HEK293 (cell line): Measurements from ENCODE around the gene GANAB.

Experiments
- CTCF ChIA-PET: fragments of 350-600 bp; formaldehyde crosslinking; extraction: SDS; loops from one replicate; lab custom pipeline; 2021; ENCODE audit warnings: antibody characterized with exemption; lab: Yijun Ruan, JAX
- POLR2A ChIA-PET: fragments of 300-600 bp; formaldehyde crosslinking; extraction: SDS; loops from one replicate; lab custom pipeline; 2020; ENCODE audit warnings: antibody characterized with exemption, inconsistent platforms; lab: Yijun Ruan, JAX
- H3K27ac ChIP-seq: fragments of 200-500 bp; sonication (Bioruptor generic); 2 replicates; pipeline ENCODE4 v1.5.1; 2014; ENCODE audit warnings: low read depth, low read length, control low read depth, inconsistent platforms; ENCODE audit errors: extremely low read depth
- H3K36me3 ChIP-seq, 2 experiments: fragments of 200-500 bp in 1 of 2; sonication (Bioruptor generic) in 1 of 2; 1 replicate in 1 of 2; 2 replicates in 1 of 2; pipeline ENCODE4 v1.5.1; 2014 to 2017; ENCODE audit warnings: inconsistent platforms in 2 of 2, low read length in 2 of 2; ENCODE audit not compliant: control insufficient read depth in 2 of 2, insufficient read depth in 1 of 2
- H3K4me1 ChIP-seq: fragments of 200-500 bp; sonication (Bioruptor generic); 2 replicates; pipeline ENCODE4 v1.5.1; 2014; ENCODE audit warnings: mild to moderate bottlenecking, low read length, inconsistent platforms; ENCODE audit not compliant: control insufficient read depth, insufficient read depth
- H3K4me3 ChIP-seq: 2 replicates; pipeline ENCODE4 v1.5.1; 2011; ENCODE audit warnings: low read depth, mild to moderate bottlenecking, control low read depth, low read length, moderate library complexity
- H3K9me3 ChIP-seq: fragments of 200-500 bp; sonication (Bioruptor generic); 2 replicates; pipeline ENCODE4 v1.5.1; 2014; ENCODE audit warnings: low read depth, low read length, inconsistent platforms; ENCODE audit not compliant: control insufficient read depth, insufficient read depth
- BCL6B ChIP-seq: fragments of 450-650 bp; formaldehyde crosslinking; IDR thresholded peaks from 2 replicates; pipeline ENCODE4 v1.5.1; 2017; ENCODE audit warnings: missing biosample characterization, missing genetic modification characterization
- PATZ1 ChIP-seq: fragments of 450-650 bp; formaldehyde crosslinking; IDR thresholded peaks from 2 replicates; pipeline ENCODE4 v1.5.1; 2016; ENCODE audit warnings: missing biosample characterization, missing genetic modification characterization
- ZBTB17 ChIP-seq: fragments of 450-650 bp; formaldehyde crosslinking; IDR thresholded peaks from 2 replicates; pipeline ENCODE4 v1.5.1; 2016; ENCODE audit warnings: missing biosample characterization, missing genetic modification characterization
- ZNF169 ChIP-seq: fragments of 450-650 bp; formaldehyde crosslinking; IDR thresholded peaks from 2 replicates; pipeline ENCODE4 v1.5.1; 2016; ENCODE audit warnings: missing biosample characterization, missing genetic modification characterization
- ZNF335 ChIP-seq: fragments of 450-650 bp; formaldehyde crosslinking; conservative IDR thresholded peaks from 2 replicates; pipeline ENCODE4 v1.5.1; 2016; ENCODE audit warnings: missing biosample characterization, missing genetic modification characterization
- ZNF510 ChIP-seq: fragments of 450-650 bp; formaldehyde crosslinking; IDR thresholded peaks from 2 replicates; pipeline ENCODE4 v1.5.1; 2018; ENCODE audit warnings: mild to moderate bottlenecking, missing genetic modification characterization, missing biosample characterization; ENCODE audit not compliant: insufficient replicate concordance
- ZNF610 ChIP-seq: fragments of 450-650 bp; formaldehyde crosslinking; IDR thresholded peaks from 2 replicates; pipeline ENCODE4 v1.5.1; 2016; ENCODE audit warnings: missing biosample characterization, missing genetic modification characterization, borderline replicate concordance
- ZNF654 ChIP-seq: fragments of 450-650 bp; formaldehyde crosslinking; IDR thresholded peaks from 2 replicates; pipeline ENCODE4 v1.5.1; 2016; ENCODE audit warnings: low read depth, missing biosample characterization, missing genetic modification characterization
- TF ChIP-seq, protein P1 (sequence below): fragments of 450-650 bp; formaldehyde crosslinking; IDR thresholded peaks from 2 replicates; pipeline ENCODE4 v1.5.1; 2016; ENCODE audit warnings: missing biosample characterization, missing genetic modification characterization
- TF ChIP-seq, protein P2 (sequence below): fragments of 450-650 bp; formaldehyde crosslinking; IDR thresholded peaks from 2 replicates; pipeline ENCODE4 v1.5.0; 2017; ENCODE audit warnings: missing biosample characterization, missing genetic modification characterization, borderline replicate concordance
- TF ChIP-seq, protein P3 (sequence below): fragments of 450-650 bp; formaldehyde crosslinking; IDR thresholded peaks from 2 replicates; pipeline ENCODE4 v1.5.1; 2016; ENCODE audit warnings: missing biosample characterization, missing genetic modification characterization
- TF ChIP-seq, protein P4 (sequence below): fragments of 450-650 bp; formaldehyde crosslinking; IDR thresholded peaks from 2 replicates; pipeline ENCODE4 v1.5.1; 2017; ENCODE audit warnings: missing biosample characterization, missing genetic modification characterization
- TF ChIP-seq, protein P5 (sequence below): fragments of 450-650 bp; formaldehyde crosslinking; IDR thresholded peaks from 2 replicates; pipeline ENCODE4 v1.5.1; 2016; ENCODE audit warnings: missing biosample characterization, missing genetic modification characterization

The GANAB gene

DNA sequence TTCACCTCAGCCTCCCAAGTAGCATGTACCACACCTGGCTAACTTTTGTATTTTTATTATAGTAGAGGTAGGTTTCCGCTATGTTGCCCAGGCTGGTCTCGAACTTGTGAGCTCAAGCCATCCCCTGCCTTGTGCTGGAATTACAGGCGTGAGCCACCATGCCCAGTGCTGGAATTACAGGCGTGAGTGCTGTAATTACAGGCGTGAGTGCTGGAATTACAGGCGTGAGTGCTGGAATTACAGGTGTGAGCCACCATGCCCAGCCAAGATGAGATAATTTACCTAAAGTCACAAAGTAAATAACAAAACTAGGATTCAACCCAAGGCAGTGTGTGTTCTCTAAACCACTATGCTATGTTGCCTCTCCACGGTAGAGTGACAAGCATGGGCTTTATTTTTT lies 36.1 kb upstream of the GANAB start:
- H3K36me3 ChIP-seq: peaks cover 0 to 5% of the 10 kb centered on the region in 2 experiments; a peak in 1 of 3 replicates
- H3K9me3 ChIP-seq: no peaks in the 10 kb centered on the region
- no peak overlapping the region for H3K4me3 ChIP-seq
- no peak overlapping the region for H3K27ac ChIP-seq
- ChIA-PET CTCF (interaction anchor here (4.5 kb wide), 1 partner anchor 12 kb away, joined by 46 read pairs; no protein-coding TSS in a partner anchor), POLR2A (interaction anchor here (0.6 to 0.7 kb wide), 2 partner anchors 9 to 12 kb away, joined by 3 to 4 read pairs; no protein-coding TSS in a partner anchor)
- peaks cover 6% of the 10 kb centered on the region for H3K4me1 ChIP-seq
- TF ChIP-seq, protein P1, sequence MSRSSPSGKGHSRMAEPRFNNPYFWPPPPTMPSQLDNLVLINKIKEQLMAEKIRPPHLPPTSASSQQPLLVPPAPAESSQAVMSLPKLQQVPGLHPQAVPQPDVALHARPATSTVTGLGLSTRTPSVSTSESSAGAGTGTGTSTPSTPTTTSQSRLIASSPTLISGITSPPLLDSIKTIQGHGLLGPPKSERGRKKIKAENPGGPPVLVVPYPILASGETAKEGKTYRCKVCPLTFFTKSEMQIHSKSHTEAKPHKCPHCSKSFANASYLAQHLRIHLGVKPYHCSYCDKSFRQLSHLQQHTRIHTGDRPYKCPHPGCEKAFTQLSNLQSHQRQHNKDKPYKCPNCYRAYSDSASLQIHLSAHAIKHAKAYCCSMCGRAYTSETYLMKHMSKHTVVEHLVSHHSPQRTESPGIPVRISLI (tag by site-specific recombination): no peak
- TF ChIP-seq, protein P2, sequence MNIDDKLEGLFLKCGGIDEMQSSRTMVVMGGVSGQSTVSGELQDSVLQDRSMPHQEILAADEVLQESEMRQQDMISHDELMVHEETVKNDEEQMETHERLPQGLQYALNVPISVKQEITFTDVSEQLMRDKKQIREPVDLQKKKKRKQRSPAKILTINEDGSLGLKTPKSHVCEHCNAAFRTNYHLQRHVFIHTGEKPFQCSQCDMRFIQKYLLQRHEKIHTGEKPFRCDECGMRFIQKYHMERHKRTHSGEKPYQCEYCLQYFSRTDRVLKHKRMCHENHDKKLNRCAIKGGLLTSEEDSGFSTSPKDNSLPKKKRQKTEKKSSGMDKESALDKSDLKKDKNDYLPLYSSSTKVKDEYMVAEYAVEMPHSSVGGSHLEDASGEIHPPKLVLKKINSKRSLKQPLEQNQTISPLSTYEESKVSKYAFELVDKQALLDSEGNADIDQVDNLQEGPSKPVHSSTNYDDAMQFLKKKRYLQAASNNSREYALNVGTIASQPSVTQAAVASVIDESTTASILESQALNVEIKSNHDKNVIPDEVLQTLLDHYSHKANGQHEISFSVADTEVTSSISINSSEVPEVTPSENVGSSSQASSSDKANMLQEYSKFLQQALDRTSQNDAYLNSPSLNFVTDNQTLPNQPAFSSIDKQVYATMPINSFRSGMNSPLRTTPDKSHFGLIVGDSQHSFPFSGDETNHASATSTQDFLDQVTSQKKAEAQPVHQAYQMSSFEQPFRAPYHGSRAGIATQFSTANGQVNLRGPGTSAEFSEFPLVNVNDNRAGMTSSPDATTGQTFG (tag by site-specific recombination): no peak
- no peak for TF ChIP-seq ZNF169 (tag by site-specific recombination)
- TF ChIP-seq, protein P3, sequence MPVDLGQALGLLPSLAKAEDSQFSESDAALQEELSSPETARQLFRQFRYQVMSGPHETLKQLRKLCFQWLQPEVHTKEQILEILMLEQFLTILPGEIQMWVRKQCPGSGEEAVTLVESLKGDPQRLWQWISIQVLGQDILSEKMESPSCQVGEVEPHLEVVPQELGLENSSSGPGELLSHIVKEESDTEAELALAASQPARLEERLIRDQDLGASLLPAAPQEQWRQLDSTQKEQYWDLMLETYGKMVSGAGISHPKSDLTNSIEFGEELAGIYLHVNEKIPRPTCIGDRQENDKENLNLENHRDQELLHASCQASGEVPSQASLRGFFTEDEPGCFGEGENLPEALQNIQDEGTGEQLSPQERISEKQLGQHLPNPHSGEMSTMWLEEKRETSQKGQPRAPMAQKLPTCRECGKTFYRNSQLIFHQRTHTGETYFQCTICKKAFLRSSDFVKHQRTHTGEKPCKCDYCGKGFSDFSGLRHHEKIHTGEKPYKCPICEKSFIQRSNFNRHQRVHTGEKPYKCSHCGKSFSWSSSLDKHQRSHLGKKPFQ: peak; percentile 62; the same call in 1 of the 2 replicates
- TF ChIP-seq ZNF610: no peak
- TF ChIP-seq, protein P4, sequence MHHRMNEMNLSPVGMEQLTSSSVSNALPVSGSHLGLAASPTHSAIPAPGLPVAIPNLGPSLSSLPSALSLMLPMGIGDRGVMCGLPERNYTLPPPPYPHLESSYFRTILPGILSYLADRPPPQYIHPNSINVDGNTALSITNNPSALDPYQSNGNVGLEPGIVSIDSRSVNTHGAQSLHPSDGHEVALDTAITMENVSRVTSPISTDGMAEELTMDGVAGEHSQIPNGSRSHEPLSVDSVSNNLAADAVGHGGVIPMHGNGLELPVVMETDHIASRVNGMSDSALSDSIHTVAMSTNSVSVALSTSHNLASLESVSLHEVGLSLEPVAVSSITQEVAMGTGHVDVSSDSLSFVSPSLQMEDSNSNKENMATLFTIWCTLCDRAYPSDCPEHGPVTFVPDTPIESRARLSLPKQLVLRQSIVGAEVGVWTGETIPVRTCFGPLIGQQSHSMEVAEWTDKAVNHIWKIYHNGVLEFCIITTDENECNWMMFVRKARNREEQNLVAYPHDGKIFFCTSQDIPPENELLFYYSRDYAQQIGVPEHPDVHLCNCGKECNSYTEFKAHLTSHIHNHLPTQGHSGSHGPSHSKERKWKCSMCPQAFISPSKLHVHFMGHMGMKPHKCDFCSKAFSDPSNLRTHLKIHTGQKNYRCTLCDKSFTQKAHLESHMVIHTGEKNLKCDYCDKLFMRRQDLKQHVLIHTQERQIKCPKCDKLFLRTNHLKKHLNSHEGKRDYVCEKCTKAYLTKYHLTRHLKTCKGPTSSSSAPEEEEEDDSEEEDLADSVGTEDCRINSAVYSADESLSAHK: no peak
- no peak for TF ChIP-seq ZNF510

- peak; percentile 5; the same call in 1 of the 2 replicates for TF ChIP-seq ZNF335 (tag by site-specific recombination)
- TF ChIP-seq, protein P5, sequence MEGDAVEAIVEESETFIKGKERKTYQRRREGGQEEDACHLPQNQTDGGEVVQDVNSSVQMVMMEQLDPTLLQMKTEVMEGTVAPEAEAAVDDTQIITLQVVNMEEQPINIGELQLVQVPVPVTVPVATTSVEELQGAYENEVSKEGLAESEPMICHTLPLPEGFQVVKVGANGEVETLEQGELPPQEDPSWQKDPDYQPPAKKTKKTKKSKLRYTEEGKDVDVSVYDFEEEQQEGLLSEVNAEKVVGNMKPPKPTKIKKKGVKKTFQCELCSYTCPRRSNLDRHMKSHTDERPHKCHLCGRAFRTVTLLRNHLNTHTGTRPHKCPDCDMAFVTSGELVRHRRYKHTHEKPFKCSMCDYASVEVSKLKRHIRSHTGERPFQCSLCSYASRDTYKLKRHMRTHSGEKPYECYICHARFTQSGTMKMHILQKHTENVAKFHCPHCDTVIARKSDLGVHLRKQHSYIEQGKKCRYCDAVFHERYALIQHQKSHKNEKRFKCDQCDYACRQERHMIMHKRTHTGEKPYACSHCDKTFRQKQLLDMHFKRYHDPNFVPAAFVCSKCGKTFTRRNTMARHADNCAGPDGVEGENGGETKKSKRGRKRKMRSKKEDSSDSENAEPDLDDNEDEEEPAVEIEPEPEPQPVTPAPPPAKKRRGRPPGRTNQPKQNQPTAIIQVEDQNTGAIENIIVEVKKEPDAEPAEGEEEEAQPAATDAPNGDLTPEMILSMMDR (tag by site-specific recombination): peak; percentile 28; the same call in 1 of the 2 replicates
- TF ChIP-seq ZNF654 (tag by site-specific recombination): peak; percentile 65
- no peak for TF ChIP-seq PATZ1 (tag by site-specific recombination)
- 0 out of 2 replicates have a peak, but pooled peaks have one; percentile 33 for TF ChIP-seq BCL6B (tag by site-specific recombination)
- TF ChIP-seq, protein P1 (tag by site-specific recombination): no peak
- TF ChIP-seq ZBTB17 (tag by site-specific recombination): peak; percentile 30; the same call in 1 of the 2 replicates
Observed at GRCh38 chr11:62680825-62681240, 34.4 kb upstream of the GANAB start.

More at GRCh38 chr11:62680825-62681240, 34.4 kb upstream of the GANAB start:
- Histone ChIP-seq H3K4me1 (peaks cover 8% of the 10 kb centered on the region), H3K4me3 (no peak overlapping the region), H3K36me3 (peaks cover 0 to 20% of the 10 kb centered on the region in 2 experiments; a peak in 1 of 3 replicates), H3K9me3 (no peaks in the 10 kb centered on the region), H3K27ac (0 out of 2 replicates have a peak overlapping the region, but pooled peaks have one; percentile 13)
- CTCF ChIA-PET: interaction anchor here (0.5 to 4.5 kb wide), 32 partner anchors 9 to 299 kb away, joined by 3 to 46 read pairs (median 3); partner anchors contain the start of genes LBHD1, LRRN4CL, TAF6L and UQCC3
- POLR2A ChIA-PET: interaction anchor here (0.6 to 3.5 kb wide), 15 partner anchors 8 to 256 kb away, joined by 3 to 24 read pairs (median 5); partner anchors contain the start of genes BSCL2, C11orf98, CSKMT and GANAB
